HL-60 (cell line): ENCODE results near the gene PTPRN2.

Experiments used
- DNase-seq, 2 experiments: peaks; one replicate each; pipeline ENCODE4 v3.0.0-alpha.2; 2010 to 2020; ENCODE audit warnings: low read depth in 1 of 2, low spot score in 1 of 2
- H3K27ac ChIP-seq: fragments of 250-450 bp; sonication (Bioruptor Pico); replicated peaks from 2 replicates; pipeline ENCODE4 v1.5.1; 2020; ENCODE audit warnings: mild to moderate bottlenecking, moderate library complexity
- H3K27me3 ChIP-seq: fragments of 250-450 bp; sonication (Bioruptor Pico); 2 replicates; pipeline ENCODE4 v1.5.1; 2021; ENCODE audit warnings: mild to moderate bottlenecking, moderate library complexity; ENCODE audit not compliant: insufficient read depth, poor library complexity, severe bottlenecking
- H3K4me3 ChIP-seq: replicated peaks from 2 replicates; pipeline ENCODE4 v1.5.1; 2011; ENCODE audit warnings: mild to moderate bottlenecking, control low read depth, low read length; ENCODE audit not compliant: insufficient read depth
- GABPA ChIP-seq: IDR thresholded peaks from 2 replicates; pipeline ENCODE4 v1.6.1; 2012; ENCODE audit warnings: low read depth
- POLR2AphosphoS5 ChIP-seq: IDR thresholded peaks from 2 replicates; pipeline ENCODE4 v1.6.1; 2012; ENCODE audit warnings: low read depth
- SPI1 ChIP-seq: IDR thresholded peaks from 2 replicates; pipeline ENCODE4 v1.6.1; 2012; ENCODE audit warnings: low read depth, mild to moderate bottlenecking, borderline replicate concordance
- TF ChIP-seq, protein P1 (sequence below): IDR thresholded peaks from 2 replicates; pipeline ENCODE4 v1.6.1; 2012; ENCODE audit warnings: low read depth; ENCODE audit not compliant: insufficient replicate concordance
- TF ChIP-seq, protein P2 (sequence below): IDR thresholded peaks from one replicate; pipeline ENCODE4 v1.5.1; 2011; ENCODE audit warnings: low read length, control low read depth, inconsistent platforms; ENCODE audit not compliant: insufficient read depth

The PTPRN2 gene

DNA sequence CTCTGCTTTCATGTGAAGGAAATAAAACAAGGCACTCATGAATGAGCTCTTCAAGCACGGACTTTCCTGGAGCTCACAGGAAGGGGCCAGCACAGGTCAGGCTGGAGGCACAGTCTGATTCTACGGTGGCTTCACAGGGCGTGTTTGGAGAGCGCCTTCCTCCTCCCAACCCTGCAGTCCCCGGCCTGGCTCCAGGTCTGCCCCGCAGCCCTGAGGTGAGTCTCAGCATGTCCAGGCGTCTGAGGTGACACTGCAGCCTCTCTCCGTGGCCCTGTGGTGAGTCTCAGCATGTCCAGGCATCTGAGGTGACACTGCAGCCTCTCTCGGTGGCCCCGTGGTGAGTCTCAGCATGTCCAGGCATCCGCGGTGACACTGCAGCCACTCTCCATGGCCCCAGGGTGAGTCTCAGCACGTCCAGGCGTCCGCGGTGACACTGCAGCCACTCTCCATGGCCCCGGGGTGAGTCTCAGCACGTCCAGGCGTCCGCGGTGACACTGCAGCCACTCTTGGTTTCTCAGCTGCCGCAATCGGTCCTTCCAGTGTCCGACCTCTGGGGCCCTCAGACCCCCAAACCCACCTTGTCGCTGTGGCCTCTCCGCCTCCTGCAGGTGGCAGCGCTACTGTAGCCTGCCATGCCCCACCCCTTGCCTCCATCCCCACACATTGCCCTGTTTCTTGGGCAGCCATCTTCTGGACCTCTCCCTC, 869.2 kb downstream of the PTPRN2 start:
- no peaks in the 10 kb centered on the region for H3K27me3 ChIP-seq
- H3K27ac ChIP-seq: no peak overlapping the region
- no peak for DNase-seq
- TF ChIP-seq, protein P1, sequence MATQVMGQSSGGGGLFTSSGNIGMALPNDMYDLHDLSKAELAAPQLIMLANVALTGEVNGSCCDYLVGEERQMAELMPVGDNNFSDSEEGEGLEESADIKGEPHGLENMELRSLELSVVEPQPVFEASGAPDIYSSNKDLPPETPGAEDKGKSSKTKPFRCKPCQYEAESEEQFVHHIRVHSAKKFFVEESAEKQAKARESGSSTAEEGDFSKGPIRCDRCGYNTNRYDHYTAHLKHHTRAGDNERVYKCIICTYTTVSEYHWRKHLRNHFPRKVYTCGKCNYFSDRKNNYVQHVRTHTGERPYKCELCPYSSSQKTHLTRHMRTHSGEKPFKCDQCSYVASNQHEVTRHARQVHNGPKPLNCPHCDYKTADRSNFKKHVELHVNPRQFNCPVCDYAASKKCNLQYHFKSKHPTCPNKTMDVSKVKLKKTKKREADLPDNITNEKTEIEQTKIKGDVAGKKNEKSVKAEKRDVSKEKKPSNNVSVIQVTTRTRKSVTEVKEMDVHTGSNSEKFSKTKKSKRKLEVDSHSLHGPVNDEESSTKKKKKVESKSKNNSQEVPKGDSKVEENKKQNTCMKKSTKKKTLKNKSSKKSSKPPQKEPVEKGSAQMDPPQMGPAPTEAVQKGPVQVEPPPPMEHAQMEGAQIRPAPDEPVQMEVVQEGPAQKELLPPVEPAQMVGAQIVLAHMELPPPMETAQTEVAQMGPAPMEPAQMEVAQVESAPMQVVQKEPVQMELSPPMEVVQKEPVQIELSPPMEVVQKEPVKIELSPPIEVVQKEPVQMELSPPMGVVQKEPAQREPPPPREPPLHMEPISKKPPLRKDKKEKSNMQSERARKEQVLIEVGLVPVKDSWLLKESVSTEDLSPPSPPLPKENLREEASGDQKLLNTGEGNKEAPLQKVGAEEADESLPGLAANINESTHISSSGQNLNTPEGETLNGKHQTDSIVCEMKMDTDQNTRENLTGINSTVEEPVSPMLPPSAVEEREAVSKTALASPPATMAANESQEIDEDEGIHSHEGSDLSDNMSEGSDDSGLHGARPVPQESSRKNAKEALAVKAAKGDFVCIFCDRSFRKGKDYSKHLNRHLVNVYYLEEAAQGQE: no peak
- H3K4me3 ChIP-seq: no peak overlapping the region

DNA sequence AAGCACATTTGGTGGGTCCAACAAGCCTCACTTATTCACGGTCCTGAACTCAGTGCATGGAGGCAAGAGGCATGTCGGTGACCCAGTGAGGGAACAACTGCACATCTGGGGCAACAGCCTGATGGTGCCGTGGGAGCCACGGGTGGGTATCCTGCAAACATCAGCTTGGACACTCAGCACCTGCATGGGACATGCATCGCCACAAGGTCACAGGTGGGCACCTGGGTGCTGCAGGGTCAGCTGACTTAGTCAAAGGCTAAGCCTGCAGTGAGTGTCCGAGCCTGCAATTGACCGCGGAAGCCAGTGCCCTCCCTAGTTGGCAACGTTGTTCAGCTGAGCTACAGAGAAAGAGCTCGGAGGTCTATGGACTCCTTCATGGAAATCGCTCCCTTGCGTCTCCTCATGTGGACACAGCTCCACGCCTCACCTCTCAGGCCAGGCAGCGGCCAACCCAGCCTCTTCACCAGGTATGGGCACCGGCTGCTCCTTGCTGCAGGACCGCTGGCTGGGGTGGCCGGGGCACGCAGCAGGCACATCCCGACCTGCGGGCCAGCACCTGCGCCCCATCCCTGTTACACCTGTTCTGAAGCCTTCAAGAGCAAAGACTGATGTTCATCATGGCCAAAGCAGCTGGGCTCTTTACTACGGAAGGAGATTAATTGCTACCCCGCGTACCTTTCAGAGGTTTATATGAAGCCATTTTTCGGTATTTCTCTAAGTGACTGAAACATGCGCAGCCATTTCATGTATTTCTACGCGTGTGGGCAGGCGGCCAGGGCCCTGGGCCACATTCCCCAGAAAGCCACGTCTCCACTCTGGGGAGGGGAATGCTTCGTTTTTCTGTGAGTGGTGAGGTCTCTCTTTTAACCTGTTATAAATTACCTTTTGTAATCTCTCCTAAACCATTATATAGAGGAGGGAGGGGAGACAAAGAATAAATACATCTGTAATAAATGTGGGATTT, 870.1 kb downstream of the PTPRN2 start:
- no peak for DNase-seq
- TF ChIP-seq SPI1 (no peak), GABPA (no peak), POLR2AphosphoS5 (no peak)
- TF ChIP-seq, protein P1: no peak
- TF ChIP-seq, protein P2, sequence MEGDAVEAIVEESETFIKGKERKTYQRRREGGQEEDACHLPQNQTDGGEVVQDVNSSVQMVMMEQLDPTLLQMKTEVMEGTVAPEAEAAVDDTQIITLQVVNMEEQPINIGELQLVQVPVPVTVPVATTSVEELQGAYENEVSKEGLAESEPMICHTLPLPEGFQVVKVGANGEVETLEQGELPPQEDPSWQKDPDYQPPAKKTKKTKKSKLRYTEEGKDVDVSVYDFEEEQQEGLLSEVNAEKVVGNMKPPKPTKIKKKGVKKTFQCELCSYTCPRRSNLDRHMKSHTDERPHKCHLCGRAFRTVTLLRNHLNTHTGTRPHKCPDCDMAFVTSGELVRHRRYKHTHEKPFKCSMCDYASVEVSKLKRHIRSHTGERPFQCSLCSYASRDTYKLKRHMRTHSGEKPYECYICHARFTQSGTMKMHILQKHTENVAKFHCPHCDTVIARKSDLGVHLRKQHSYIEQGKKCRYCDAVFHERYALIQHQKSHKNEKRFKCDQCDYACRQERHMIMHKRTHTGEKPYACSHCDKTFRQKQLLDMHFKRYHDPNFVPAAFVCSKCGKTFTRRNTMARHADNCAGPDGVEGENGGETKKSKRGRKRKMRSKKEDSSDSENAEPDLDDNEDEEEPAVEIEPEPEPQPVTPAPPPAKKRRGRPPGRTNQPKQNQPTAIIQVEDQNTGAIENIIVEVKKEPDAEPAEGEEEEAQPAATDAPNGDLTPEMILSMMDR: no peak
- Histone ChIP-seq H3K27me3 (no peaks in the 10 kb centered on the region), H3K4me3 (no peak overlapping the region), H3K27ac (no peak overlapping the region)

DNA sequence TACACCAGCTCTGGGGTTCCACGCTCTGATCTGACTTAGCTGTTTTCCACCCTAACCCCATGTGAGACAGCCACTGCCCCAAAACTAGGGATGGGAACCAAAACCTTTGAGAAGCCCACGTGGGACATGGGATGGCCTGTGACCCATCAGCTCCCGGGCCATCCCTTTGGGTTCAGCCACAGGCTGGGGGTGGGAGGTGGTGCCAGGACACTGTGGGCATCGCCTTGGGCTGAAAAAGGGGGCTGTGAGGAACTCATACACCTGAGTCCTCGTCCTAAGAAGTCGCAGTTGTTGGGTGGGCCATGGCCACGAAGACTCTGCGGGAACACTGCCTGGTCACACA, 871.7 kb downstream of the PTPRN2 start:
- DNase-seq: no peak
- TF ChIP-seq GABPA: no peak
- TF ChIP-seq, protein P1: no peak
- TF ChIP-seq, protein P2: no peak
- TF ChIP-seq SPI1: no peak
- no peak for TF ChIP-seq POLR2AphosphoS5
- H3K27me3 ChIP-seq: no peaks in the 10 kb centered on the region
- H3K4me3 ChIP-seq: no peak overlapping the region
- no peak overlapping the region for H3K27ac ChIP-seq
